Stimulated activated naive CD8-positive, alpha-beta T cell treated with anti-CD3 and anti-CD28 coated beads, Interleukin-15, amount 100 ng/mL, for 72 hours (primary cell): Measurements from ENCODE around the gene GGCX.
"Not testable (repeated sequence)": the region's sequence is repeated elsewhere in the genome, so short reads cannot be mapped to it uniquely, and the experiment has no call there.

Experiments used
- ATAC-seq: fragments of 150-1000 bp; cut with Tn5 transposase; 2 replicates; pipeline ENCODE4 v1.10.0; 2021; ENCODE audit warnings: mild to moderate bottlenecking, moderate library complexity
- DNase-seq, 2 donors: peaks; one replicate each; pipeline ENCODE4 v3.0.0; 2021 to 2022
- H3K27ac Mint-ChIP-seq, 2 donors: one replicate each; pipeline ENCODE4 v1.8.0; 2022; ENCODE audit warnings: mild to moderate bottlenecking in 2 of 2, mixed read lengths in 2 of 2, moderate library complexity in 2 of 2
- H3K27me3 Mint-ChIP-seq: one replicate; pipeline ENCODE4 v1.8.0; 2022; ENCODE audit warnings: mixed read lengths
- H3K4me1 Mint-ChIP-seq: one replicate; pipeline ENCODE4 v1.8.0; 2022; ENCODE audit warnings: mild to moderate bottlenecking, mixed read lengths
- H3K4me3 Mint-ChIP-seq, 2 donors: one replicate each; pipeline ENCODE4 v1.8.0; 2022; ENCODE audit warnings: mild to moderate bottlenecking in 2 of 2, mixed read lengths in 2 of 2, moderate library complexity in 1 of 2
- H3K9me3 Mint-ChIP-seq, 2 donors: one replicate each; pipeline ENCODE4 v1.8.0; 2022; ENCODE audit warnings: mixed read lengths in 2 of 2

Gene GGCX

GRCh38 chr2:85557130-85557529, 4.2 kb downstream of the GGCX start:
- Mint-ChIP-seq H3K4me1 (peaks cover 42% of the 10 kb centered on the region), H3K27ac (no peak overlapping the region), H3K4me3 (no peak overlapping the region)

DNA sequence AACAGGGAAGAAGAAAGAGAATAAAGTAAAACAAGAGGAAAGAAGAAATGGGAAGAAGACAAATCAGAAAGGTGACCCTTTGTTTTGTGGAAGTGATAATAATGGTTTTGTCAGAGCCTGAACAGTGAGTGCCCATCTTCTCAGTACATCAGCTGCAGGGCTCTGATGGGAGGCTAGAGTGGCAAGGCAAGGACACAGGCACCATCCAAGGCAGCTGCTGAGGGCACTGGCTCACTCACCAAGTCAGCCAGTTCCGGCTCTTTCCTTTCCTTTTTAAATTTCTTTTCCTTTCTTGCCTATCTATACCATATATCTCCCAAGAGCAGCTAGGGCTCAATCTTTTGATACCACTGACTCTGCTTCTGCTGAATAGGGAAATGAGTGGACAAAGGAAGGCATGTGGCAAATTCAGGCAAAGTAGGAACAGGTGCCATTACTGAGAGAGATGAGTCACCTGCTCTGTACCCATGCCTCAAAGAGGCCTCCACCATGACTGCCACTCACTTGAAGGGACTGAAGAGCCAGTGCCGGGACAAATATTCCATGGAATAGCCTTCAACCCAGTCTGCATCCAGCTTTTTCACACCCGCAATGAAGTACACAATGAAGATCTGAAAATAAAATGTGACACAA, 6.2 kb downstream of the GGCX start:
- ATAC-seq: no peak
- H3K27me3 Mint-ChIP-seq: no peaks in the 10 kb centered on the region
- H3K4me3 Mint-ChIP-seq: no peak overlapping the region
- no peak overlapping the region for H3K27ac Mint-ChIP-seq
- DNase-seq: no peak
- H3K9me3 Mint-ChIP-seq: no peaks in the 10 kb centered on the region
- peaks cover 25% of the 10 kb centered on the region for H3K4me1 Mint-ChIP-seq

More at GRCh38 chr2:85557130-85557529, 4.2 kb downstream of the GGCX start:
- H3K9me3 Mint-ChIP-seq: no peaks in the 10 kb centered on the region
- no peaks in the 10 kb centered on the region for H3K27me3 Mint-ChIP-seq
- ATAC-seq (no peak), DNase-seq (no peak)

GRCh38 chr2:85553184-85553583, 8.1 kb downstream of the GGCX start:
- Mint-ChIP-seq H3K4me3 (no peak overlapping the region), H3K27me3 (no peaks in the 10 kb centered on the region), H3K4me1 (peaks cover 6% of the 10 kb centered on the region), H3K27ac (no peak overlapping the region), H3K9me3 (no peaks in the 10 kb centered on the region)
- ATAC-seq (no peak), DNase-seq (no peak)

DNA sequence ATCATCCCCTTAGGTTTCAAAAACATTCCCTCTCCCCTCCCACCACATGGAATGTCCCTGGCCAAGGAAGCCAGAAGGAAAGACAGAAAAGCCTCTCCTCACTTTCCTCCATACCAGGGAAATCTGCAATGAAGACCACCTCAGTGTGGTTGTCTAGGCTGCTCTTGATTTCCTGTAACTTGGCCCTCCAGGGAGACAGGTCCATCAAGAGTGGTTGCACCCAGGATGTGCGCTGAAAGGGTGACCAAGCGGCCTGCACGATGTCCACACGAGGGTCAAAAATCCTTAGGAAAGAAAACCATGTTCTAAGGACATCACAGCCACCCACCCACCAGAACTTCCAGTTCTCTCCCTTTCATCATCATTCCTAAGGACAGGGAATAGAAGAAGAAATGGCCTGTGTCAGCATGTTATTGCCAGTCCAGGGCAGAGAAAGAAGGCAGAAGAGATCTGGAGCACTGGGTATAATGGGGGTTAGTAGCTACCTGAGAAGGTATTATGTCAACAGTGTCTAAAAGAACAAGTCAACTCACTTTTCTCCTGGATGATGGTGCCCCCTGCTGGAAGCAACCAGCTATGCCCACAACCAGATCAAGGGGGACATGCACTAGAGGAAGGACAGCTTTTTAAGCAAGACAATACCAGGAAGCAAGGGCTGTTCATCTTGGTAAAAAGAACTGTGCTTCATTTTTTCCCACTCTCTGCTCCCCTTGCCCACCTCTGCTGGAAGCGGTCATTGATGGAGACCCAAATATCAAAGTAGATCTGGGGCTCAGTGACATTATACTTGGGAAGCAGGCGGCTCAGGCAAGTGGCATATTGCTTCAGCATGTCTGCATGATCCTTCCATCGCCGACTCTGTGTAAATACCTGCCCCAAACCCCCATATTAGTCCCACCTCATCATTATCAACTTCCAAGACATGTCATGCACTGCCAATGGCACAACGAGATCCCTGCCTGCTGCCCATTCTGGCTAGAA, 9.3 kb downstream of the GGCX start:
- Mint-ChIP-seq H3K4me1 (no peaks in the 10 kb centered on the region), H3K9me3 (no peaks in the 10 kb centered on the region), H3K4me3 (no peak overlapping the region), H3K27ac (no peak overlapping the region), H3K27me3 (no peaks in the 10 kb centered on the region)
- peak; percentile 83 to 86 for DNase-seq
- ATAC-seq: peak; percentile 88

- H3K27me3 Mint-ChIP-seq: no peaks in the 10 kb centered on the region
- no peak for DNase-seq
Observed at GRCh38 chr2:85550486-85550885, 10.8 kb downstream of the GGCX start.

DNA sequence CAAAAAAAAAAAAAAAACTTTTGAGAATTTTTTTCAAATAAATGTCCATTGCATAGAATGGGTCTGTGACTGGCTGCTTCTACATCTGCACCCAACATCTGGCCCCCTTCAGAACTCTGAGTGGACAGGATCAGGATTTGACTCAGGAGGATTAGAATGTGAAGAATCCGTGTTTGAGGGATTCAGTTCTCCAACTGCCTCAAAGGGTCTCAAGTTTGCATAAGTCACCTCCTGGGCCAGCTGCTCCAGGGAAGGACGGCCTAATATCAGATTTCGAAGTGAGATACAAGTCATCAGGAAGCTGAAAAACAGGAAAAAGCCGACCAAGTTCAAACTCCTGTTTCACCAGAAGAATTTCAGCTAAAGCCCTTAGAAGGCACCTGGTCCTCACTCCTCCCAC, 11.5 kb downstream of the GGCX start:
- H3K27me3 Mint-ChIP-seq: no peaks in the 10 kb centered on the region
- no peaks in the 10 kb centered on the region for H3K9me3 Mint-ChIP-seq
- H3K27ac Mint-ChIP-seq: no peak overlapping the region
- ATAC-seq: no peak
- H3K4me1 Mint-ChIP-seq: no peaks in the 10 kb centered on the region
- H3K4me3 Mint-ChIP-seq: no peak overlapping the region
- no peak for DNase-seq

More at GRCh38 chr2:85550486-85550885, 10.8 kb downstream of the GGCX start:
- peak overlapping the region in 1 of 2 donors; percentile 43 for H3K27ac Mint-ChIP-seq
- no peak overlapping the region for H3K4me3 Mint-ChIP-seq
- H3K4me1 Mint-ChIP-seq: no peaks in the 10 kb centered on the region
- H3K9me3 Mint-ChIP-seq: no peaks in the 10 kb centered on the region
- no peak for ATAC-seq

GRCh38 chr2:85549095-85549494, 12.2 kb downstream of the GGCX start:
- no peak for ATAC-seq
- Mint-ChIP-seq H3K4me3 (no peak overlapping the region), H3K9me3 (no peaks in the 10 kb centered on the region), H3K4me1 (peaks cover 5% of the 10 kb centered on the region), H3K27ac (no peak overlapping the region), H3K27me3 (no peaks in the 10 kb centered on the region)
- DNase-seq: no peak

DNA sequence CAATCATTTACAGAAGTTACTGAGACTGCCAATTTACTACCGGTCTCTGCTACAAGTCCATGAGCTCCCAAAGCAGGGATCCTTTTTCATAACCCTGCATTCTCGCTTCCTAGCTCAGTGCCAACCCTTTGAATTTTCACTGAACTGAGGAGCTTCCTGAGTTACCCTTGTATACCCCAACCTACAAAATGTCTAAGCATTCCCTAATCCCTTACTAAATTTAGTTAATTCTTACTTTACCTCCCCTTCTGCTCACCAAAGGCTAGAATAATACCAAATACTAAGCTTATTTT, 12.7 kb downstream of the GGCX start:
- Mint-ChIP-seq H3K27me3 (no peaks in the 10 kb centered on the region), H3K9me3 (no peaks in the 10 kb centered on the region), H3K27ac (no peak overlapping the region), H3K4me3 (no peak overlapping the region), H3K4me1 (peaks cover 9% of the 10 kb centered on the region)
- DNase-seq (no peak), ATAC-seq (no peak)

DNA sequence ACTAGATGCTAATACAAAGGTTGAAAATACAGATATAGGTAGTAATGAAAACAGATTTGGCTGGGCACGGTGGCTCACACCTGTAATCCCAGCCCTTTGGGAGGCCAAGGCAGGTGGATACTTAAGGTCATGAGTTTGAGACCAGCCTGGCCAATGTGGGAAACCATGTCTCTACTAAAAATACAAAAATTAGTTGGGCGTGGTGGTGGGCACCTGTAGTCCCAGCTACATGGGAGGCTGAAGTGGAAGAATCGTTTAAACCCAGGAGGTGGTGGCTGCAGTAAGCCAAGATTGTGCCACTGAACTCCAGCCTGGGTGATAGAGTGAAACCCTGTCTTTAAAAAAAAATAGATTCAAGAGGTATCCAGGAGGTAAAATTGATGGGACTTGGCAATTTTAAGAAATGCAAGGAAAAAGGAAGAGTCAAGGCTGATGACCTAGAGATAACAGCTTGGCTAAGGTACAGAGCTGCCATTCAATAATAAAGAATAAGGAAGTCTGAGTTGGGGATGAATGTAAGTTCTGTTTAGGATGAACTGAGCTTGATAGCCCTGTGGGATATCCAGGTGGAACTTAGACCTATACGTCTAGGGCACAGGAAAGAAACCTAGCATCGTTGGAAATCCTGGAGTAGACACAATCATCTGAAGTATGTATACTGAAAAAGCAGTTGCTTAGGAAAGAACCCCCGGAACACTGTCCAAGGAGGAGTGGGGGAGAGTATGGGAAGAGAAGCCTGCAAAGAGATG, 13.3 kb downstream of the GGCX start:
- ATAC-seq (no peak), DNase-seq (no peak)
- peak overlapping the region; percentile 6 to 84 for H3K27ac Mint-ChIP-seq
- H3K4me1 Mint-ChIP-seq: peaks cover 14% of the 10 kb centered on the region
- H3K4me3 Mint-ChIP-seq: no peak overlapping the region
- no peaks in the 10 kb centered on the region for H3K27me3 Mint-ChIP-seq
- no peaks in the 10 kb centered on the region for H3K9me3 Mint-ChIP-seq

GRCh38 chr2:85547089-85547858, 14.0 kb downstream of the GGCX start:
- no peak for DNase-seq
- peak overlapping the region in 1 of 2 donors; percentile 84 for H3K27ac Mint-ChIP-seq
- no peaks in the 10 kb centered on the region for H3K9me3 Mint-ChIP-seq
- H3K4me1 Mint-ChIP-seq: peaks cover 22% of the 10 kb centered on the region
- ATAC-seq: peak; percentile 12
- no peak overlapping the region for H3K4me3 Mint-ChIP-seq
- H3K27me3 Mint-ChIP-seq: no peaks in the 10 kb centered on the region

DNA sequence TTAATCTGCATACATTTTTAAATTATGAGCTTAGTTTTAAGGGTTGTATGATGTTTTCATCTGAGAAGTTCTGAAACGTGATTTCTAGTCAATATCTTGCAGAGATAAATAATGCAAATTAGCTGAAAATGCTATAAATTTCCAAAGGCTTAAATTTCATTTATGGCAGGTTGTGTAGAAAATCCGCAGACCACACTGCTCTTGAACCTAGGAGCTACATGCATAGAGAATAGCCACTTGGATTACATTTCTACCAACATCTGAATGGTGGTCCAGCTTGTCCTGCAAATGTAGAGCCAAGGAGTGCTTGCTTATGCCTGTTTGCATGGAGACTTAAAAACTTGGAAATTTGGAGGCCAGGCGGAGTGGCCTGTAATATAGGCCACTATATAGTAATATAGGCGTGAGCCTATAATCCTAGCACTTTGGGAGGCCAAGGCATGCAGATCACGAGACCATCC, 15.5 kb downstream of the GGCX start:
- Mint-ChIP-seq H3K4me3 (no peak overlapping the region), H3K9me3 (no peaks in the 10 kb centered on the region), H3K27ac (peak overlapping the region in 1 of 2 donors; percentile 95), H3K27me3 (no peaks in the 10 kb centered on the region), H3K4me1 (peaks cover 37% of the 10 kb centered on the region)
- DNase-seq: no peak
- ATAC-seq: no peak

GRCh38 chr2:85544915-85545779, 16.1 kb downstream of the GGCX start:
- Mint-ChIP-seq H3K4me1 (peaks cover 43% of the 10 kb centered on the region), H3K27ac (peak overlapping the region; percentile 79 to 95)
- not testable (repeated sequence) for H3K4me3 Mint-ChIP-seq, H3K9me3 Mint-ChIP-seq, H3K27me3 Mint-ChIP-seq, DNase-seq, ATAC-seq

DNA sequence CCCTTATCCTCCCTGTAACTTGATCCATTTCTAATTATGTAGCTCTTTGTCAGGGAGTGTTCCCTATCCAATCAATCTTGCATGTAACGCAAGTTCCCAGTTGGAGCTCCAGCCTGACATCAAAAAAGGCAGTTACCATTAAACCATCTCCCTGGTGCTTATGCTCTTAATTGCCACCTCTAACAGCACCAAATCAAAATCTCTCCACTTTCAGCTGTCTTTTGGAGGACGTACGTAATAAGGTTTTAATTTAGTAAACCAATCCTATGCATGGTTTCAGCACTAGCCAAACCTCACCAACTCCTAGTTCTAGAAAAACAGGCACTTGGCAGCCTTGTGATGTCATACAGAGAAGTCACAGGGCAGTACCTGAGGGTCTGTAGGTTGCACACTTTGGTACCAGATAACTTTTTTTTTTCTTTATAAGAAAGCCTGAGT, 17.0 kb downstream of the GGCX start:
- H3K9me3 Mint-ChIP-seq, DNase-seq, ATAC-seq, H3K27me3 Mint-ChIP-seq, H3K4me3 Mint-ChIP-seq: not testable (repeated sequence)
- Mint-ChIP-seq H3K27ac (peak overlapping the region in 1 of 2 donors; percentile 81), H3K4me1 (peaks cover 45% of the 10 kb centered on the region)

DNA sequence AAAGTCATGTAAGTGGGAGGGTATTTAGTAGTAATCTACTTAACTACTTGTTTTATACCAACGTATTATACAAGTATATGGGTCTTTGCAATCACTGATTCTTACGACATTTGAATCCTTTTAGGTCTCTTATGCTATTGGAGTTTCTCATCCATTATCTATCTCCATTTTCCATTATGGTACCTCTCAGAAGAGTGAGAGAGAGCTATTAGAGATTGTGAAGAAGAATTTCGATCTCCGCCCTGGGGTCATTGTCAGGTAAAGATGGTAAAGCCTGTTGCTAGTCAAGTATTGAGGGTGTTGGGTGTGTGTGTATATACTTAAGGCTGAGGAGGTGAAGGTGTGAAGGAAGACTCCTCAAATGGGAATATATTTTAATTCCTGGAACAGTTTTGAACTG, 18.5 kb downstream of the GGCX start:
- no peak for DNase-seq

More for the DNA sequence above, 18.5 kb downstream of the GGCX start:
- Mint-ChIP-seq H3K4me3 (peak overlapping the region; percentile 96 to 98), H3K9me3 (no peaks in the 10 kb centered on the region), H3K27me3 (no peaks in the 10 kb centered on the region), H3K27ac (peak overlapping the region in 1 of 2 donors; percentile 69), H3K4me1 (peaks cover 48% of the 10 kb centered on the region)
- no peak for ATAC-seq
